ENCODE data around the gene MXRA7.

The MXRA7 gene

GRCh38 chr17:76677406-76677805 lies 33.4 kb downstream of the MXRA7 start:
- DNase-seq (ENCODE audit: low read depth, low spot score) = no peak

- no peak for DNase-seq (ENCODE audit: low read depth, low spot score)
These were observed 34.1 kb downstream of the MXRA7 start for GRCh38 chr17:76676629-76677028.

GRCh38 chr17:76675648-76676047 lies 35.1 kb downstream of the MXRA7 start:
- no peak for DNase-seq (ENCODE audit: low read depth, low spot score)

GRCh38 chr17:76674600-76674999 lies 36.2 kb downstream of the MXRA7 start:
- no peak for DNase-seq (ENCODE audit: low read depth, low spot score)

GRCh38 chr17:76673729-76674128 lies 37.0 kb downstream of the MXRA7 start:
- no peak for DNase-seq (ENCODE audit: low read depth, low spot score)

- DNase-seq (ENCODE audit: low read depth, low spot score) = no peak
These were observed 37.9 kb downstream of the MXRA7 start for GRCh38 chr17:76672892-76673291.

DNA sequence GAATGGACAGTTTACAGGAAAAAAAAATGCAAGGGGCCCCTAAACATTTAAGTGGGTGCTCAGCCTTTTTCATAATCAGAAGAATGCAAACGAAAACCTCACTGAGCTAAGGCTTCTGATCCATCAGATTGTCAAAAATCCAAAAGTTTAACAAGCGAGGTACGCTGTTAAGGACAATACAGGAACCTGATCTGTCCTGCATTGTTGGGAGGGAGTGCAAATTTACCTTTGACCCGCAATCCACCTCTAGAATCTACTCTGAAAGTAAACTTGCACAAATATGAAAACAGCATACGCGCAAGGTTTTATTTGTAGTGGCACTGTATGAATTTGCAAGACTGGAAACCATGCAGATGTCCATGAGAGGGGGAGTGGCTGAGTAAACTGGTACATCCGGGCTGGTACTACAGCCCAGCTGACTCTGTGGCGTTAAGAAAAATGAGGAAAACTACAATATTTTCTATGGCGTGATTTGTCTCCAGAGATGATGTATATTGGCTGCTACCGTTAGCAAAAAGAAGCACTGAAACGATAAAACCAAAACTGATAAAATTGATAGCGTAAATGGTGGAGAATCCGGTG lies 38.4 kb downstream of the MXRA7 start:
- DNase-seq (ENCODE audit: low read depth, low spot score) = no peak

DNA sequence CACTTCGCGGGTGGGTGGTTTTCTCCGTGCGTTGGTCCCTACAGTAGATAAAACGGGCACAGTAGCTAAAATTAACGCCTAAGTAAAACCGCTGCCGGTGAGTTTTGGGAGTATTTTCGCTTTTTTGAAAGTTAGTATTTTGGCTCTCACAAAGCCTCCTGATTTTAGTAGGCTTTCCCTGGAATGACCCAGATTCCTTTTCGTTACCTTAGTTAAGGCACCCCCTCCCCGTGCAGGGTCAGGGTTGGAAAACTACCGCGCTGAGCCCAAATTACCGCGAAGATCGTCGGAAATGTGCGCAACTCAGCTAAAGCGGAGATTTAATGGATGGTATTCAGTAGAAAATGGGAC lies 38.9 kb downstream of the MXRA7 start:
- no peak for DNase-seq (ENCODE audit: low read depth, low spot score)

DNA sequence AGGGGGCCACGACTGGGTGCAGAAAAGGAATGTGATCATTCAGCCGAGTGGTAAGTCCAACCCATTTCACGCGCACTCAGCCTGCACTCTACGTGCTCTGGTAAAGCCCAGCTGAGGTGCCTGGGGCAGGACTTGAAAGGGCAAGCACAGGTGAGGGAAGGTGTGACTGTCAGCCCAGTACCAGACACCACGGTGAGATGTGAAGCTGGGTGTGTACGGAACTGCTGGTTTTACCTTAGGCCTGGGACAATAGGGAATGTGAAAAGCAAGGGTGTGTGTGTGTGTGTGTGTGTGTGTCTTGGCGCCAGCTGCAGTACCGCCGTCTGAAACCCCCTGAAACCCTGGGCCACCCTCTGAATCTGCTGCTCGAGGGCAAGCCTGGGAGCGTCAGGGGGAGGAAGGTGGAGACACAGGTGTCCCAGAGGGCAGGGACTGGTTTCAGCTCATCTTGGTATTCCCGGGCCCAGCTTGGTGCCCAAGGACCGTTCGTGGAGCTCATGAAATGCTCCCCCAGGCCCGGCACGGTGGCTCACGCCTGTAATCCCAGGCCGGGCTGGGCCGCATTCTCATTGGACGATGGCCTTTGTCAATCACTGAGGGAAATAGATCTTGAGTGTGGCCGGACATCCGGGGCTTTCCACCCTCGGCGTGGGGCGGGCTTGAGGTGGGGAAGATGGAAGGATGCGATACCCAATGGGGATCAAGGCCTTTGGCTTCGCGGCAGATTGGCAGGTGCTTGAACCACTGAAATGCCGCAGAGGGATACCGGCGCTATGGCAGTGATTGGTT lies 39.4 kb downstream of the MXRA7 start:
- peak; percentile 100 for DNase-seq (ENCODE audit: low read depth, low spot score)

GRCh38 chr17:76670718-76671122 lies 40.0 kb downstream of the MXRA7 start:
- no peak for DNase-seq (ENCODE audit: low read depth, low spot score)

DNA sequence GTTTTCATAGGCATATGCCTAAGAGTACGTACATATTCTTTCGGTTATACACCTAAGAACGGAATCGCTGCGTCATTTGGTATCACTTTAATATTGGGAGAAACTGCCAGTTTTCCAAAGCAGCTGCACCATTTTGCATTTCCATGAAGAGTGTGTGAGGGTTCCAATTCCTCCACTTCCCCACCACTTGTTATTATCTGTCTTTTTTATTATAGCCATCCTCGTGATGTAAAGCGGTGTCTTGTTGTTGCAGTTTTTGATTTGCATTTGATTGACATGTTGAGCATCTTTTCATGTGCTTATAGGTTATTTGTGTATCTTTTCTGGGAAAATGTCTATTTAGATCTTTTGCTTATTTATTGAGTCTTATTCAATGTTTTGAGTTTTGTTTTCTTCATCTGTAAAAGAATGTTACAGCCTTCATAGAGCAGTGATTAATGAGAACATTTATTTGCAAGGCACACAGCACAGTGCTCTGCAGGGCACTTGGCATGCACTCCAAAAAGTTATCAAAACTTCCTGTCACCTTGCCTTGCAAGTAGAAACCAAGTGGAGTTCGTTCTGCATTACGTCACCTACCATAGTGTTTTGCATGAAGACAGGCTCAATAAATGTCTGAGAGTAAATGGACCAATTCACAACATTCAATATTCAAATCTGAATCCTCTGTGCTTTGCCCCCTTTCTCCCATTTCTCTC lies 40.6 kb downstream of the MXRA7 start:
- no peak for DNase-seq (ENCODE audit: low read depth, low spot score)

DNA sequence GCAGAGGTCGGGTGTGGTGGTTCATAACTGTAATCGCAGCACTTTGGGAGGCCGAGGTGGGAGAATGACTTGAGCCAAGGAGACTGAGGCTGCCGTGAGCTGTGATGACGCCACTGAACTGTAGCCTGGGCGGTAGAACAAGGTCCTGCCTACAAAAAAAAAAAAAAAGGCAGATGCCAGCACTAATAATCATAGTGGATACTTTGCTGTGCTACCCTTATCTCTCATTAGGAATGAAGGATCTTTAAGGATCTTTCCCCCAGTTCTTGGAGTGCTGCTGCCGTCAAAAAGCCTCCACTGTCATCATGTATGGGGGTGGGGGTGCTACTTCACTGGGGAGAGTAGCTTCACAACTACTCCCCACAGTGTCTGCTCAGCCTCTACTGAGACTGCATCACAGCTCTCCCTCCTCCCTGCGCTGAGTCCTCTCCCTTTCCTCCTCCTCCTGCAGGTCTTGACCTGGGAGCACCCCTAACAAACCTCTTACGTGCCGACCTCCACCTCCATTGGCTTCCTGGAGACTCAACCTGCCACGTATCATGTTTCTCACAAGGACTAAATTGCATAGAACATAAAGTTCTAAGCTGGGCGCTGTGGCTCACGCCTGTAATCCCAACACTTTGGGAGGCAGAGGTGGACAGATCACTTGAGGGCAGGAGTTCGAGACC lies 42.8 kb downstream of the MXRA7 start:
- DNase-seq (ENCODE audit: low read depth, low spot score) = no peak

- DNase-seq (ENCODE audit: low read depth, low spot score) = no peak
These were observed 43.3 kb downstream of the MXRA7 start for GRCh38 chr17:76667491-76667755.

- DNase-seq (ENCODE audit: low read depth, low spot score) = no peak
These were observed 50.1 kb downstream of the MXRA7 start for GRCh38 chr17:76660656-76661042.

- no peak for DNase-seq (ENCODE audit: low read depth, low spot score)
These were observed 50.7 kb downstream of the MXRA7 start for GRCh38 chr17:76659928-76660655.

GRCh38 chr17:76658242-76658662 lies 52.5 kb downstream of the MXRA7 start:
- DNase-seq (ENCODE audit: low read depth, low spot score) = no peak

DNA sequence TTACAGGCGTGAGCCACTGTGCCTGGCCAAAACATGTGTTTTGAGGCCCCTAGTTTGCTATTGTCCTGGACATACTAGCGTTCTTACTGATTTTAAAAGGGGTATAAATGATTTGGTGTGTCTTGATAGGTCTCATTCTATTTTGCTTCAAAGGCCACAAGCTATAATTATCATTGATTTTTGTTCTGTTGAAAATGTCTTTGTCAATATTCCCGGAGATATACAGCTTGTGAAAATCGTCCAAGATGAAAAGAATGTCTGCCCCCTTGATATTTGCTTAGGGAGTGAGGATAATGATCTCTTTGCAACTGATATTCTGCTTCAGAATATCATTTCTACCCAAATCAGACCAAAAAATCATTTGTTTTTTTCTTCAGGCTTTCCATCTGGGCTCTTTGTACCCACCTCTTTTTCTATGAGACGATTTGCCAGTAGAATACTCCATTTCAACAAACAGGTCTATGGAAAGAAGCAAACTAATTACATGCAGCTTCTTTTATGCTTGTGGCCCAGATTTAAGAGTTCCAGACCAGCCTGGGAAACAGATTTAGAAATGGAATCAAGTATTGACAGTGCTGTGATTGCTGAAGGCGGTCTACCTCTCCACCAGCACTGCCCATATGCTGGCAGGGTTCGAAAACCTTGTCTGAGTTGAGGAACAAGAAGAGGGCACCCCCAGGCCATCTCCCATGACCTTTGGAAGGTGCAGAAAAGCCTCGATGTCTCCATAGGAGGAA lies 53.1 kb downstream of the MXRA7 start:
- DNase-seq (ENCODE audit: low read depth, low spot score) = no peak

GRCh38 chr17:76654408-76654807 lies 56.4 kb downstream of the MXRA7 start:
- no peak for DNase-seq (ENCODE audit: low read depth, low spot score)

GRCh38 chr17:76650504-76650903 lies 60.3 kb downstream of the MXRA7 start:
- no peak for DNase-seq (ENCODE audit: low read depth, low spot score)

GRCh38 chr17:76646712-76647111 lies 64.1 kb downstream of the MXRA7 start:
- DNase-seq (ENCODE audit: low read depth, low spot score) = no peak

DNA sequence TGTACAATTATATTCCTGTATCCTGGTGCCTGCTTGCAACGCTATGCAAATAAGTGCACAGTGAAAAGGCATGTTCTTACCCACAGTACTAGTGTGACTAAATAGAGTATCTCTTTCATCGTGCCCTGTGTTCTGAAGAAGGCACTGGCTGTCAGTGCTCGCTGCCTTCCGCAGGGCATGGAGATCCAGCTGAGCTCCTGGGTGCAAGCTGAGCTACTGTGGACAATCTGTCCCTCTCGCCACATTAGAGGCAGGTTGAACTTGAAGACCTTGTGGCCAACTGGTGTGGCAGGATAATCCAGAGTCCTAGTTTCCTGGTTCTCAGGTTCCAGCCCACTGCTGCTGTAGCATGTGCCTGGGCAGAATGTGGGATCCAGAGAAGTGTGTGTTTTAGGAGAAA lies 65.3 kb downstream of the MXRA7 start:
- DNase-seq (ENCODE audit: low read depth, low spot score) = no peak

All from smooth muscle cell of the brain vasculature (primary cell).